Muscle layer of duodenum (tissue), 2 donors: ENCODE measurements around the gene ZNF562.
A peak's percentile ranks its signal among the peaks of the same experiment; 100 is the strongest.
"Not testable (repeated sequence)": the region's sequence is repeated elsewhere in the genome, so short reads cannot be mapped to it uniquely, and the experiment has no call there.

Experiments used
- H3K27ac ChIP-seq: one replicate; pipeline ENCODE4 v1.7.0; 2013; ENCODE audit warnings: mild to moderate bottlenecking, low read length
- H3K27me3 ChIP-seq: one replicate; pipeline ENCODE4 v1.7.0; 2013; ENCODE audit warnings: low read depth, mild to moderate bottlenecking, control low read depth, low read length
- H3K36me3 ChIP-seq, 2 donors: one replicate each; pipeline ENCODE4 v1.7.0; 2013; ENCODE audit warnings: low read length in 2 of 2, control low read depth in 1 of 2, mild to moderate bottlenecking in 1 of 2; ENCODE audit not compliant: insufficient read depth in 2 of 2, control insufficient read depth in 1 of 2
- H3K4me1 ChIP-seq, 2 donors: one replicate each; pipeline ENCODE4 v1.7.0; 2013; ENCODE audit warnings: low read length in 2 of 2, mild to moderate bottlenecking in 2 of 2, control low read depth in 1 of 2, moderate library complexity in 1 of 2; ENCODE audit not compliant: insufficient read depth in 2 of 2, control insufficient read depth in 1 of 2
- H3K4me3 ChIP-seq, 2 donors: one replicate each; pipeline ENCODE4 v1.7.0; 2013; ENCODE audit warnings: low read length in 2 of 2, low read depth in 1 of 2, mild to moderate bottlenecking in 1 of 2
- H3K9me3 ChIP-seq, 2 donors: one replicate each; pipeline ENCODE4 v1.7.0; 2013; ENCODE audit warnings: low read length in 2 of 2, control low read depth in 1 of 2, mild to moderate bottlenecking in 1 of 2; ENCODE audit not compliant: control insufficient read depth in 1 of 2
- donor health status: healthy.

The ZNF562 gene

DNA sequence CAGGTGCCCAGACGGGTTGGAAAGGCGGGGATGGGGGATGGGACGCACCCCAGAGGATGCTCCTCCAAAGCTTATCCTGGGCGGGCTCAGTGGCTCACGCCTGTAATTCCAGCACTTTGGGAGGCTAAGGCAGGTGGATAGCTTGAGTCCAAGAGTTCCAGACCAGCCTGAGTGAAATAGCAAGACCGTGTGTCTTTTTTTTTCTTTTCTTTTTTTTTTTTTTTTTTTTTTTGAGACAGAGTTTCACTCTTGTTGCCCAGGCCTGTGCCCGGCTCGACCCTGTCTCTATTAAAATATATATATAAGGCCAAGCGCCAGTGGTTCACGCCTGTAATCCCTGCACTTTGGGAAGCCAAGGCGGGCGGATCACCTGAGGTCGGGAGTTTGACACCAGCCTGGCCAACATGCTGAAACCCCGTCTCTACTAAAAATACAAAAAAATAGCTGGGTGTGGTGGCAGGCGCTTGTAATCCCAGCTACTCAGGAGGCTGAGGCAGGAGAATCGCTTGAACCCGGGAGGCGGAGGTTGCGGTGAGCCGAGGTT lies 530 bp upstream of the ZNF562 start:
- H3K27ac ChIP-seq = peak overlapping the region; percentile 99
- H3K4me1 ChIP-seq, H3K27me3 ChIP-seq: not testable (repeated sequence)
- peak overlapping the region; percentile 76 to 96 for H3K4me3 ChIP-seq
- peaks cover 11% of the 10 kb centered on the region in 2 donors for H3K9me3 ChIP-seq
- peaks cover 5 to 22% of the 10 kb centered on the region in 2 donors for H3K36me3 ChIP-seq

DNA sequence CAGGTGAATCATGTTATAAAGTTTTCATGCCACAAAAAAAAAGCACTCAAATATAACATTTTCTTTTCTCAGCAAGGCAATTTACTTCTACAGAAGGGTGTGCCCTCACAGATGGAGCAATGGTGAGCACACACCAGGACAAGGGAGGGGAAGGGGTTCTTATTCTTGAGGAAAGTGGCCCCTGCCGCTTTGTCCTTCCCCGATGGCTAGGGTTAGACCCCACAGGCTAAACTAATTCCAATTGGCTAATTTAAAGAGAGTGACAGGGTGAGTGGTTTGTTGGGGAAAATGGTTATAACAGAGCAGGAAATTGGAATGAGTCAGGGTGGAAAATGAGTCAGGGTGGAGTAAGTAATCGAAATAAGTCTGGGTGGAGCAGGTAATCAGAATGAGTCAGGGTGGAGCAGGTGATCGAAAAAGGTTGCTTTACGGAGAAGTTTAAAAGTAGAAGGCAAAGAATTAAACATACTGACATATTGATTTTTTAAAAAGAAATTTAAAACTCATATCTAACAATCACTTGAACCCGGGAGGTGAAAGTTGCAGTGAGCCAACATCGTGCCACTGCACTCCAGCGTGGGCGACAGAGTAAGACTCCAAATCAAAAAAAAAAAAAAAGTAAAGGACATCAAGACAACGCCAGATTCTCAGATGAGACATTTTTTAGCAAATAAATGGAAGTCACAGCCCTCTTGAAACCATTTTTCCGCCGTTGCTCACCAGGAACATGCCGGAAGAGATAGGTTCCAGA lies 813 bp downstream of the ZNF562 start:
- peak overlapping the region; percentile 99 for H3K27ac ChIP-seq
- peak overlapping the region; percentile 76 to 96 for H3K4me3 ChIP-seq
- no peaks in the 10 kb centered on the region for H3K4me1 ChIP-seq
- peaks cover 11% of the 10 kb centered on the region in 2 donors for H3K9me3 ChIP-seq
- H3K27me3 ChIP-seq = no peaks in the 10 kb centered on the region
- peaks cover 5 to 22% of the 10 kb centered on the region in 2 donors for H3K36me3 ChIP-seq

DNA sequence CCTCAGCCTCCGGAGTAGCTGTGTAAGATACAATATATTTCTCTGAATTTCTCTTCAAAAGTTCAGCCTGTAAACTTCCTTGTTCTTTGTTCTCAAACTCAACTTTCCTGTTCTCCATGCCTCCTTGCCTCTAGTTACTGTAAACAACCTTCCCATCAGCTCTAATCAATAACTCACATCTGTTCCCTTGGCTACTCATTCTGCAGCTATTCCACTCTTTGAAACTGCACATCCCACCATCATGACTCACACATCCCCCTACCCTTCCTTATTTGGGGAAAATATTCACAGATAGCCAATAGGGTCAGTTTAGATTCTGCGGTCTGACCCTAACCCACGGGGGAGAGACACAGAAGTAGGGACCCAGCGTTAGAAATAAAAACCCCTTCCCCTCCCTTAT lies 2.0 kb downstream of the ZNF562 start:
- H3K9me3 ChIP-seq = peaks cover 11 to 19% of the 10 kb centered on the region in 2 donors
- peak overlapping the region in 1 of 2 donors; percentile 76 for H3K4me3 ChIP-seq
- no peaks in the 10 kb centered on the region for H3K4me1 ChIP-seq
- H3K27me3 ChIP-seq = no peaks in the 10 kb centered on the region
- H3K27ac ChIP-seq = no peak overlapping the region
- H3K36me3 ChIP-seq = peaks cover 5 to 27% of the 10 kb centered on the region in 2 donors

DNA sequence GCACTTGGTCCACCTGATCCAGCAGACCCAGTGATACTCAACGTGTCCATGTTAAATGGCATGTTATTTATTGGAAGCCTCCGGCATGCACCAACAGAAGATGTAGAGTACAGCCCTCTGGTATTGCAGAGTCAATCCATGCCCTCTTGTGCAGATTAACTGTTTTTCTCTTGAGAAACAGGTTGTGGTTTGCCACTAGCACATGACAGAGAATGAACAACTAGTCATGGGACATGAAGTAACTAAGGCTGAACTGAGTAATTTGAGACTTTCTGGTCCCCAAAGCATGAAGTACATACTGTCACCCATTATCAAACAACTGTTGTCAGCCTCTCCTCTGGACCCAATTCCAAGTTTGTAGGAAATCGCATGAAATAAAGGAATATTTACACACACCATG lies 3.2 kb downstream of the ZNF562 start:
- Histone ChIP-seq H3K9me3 (peaks cover 11 to 26% of the 10 kb centered on the region in 2 donors), H3K27ac (no peak overlapping the region), H3K27me3 (no peaks in the 10 kb centered on the region), H3K36me3 (peaks cover 5 to 27% of the 10 kb centered on the region in 2 donors), H3K4me1 (no peaks in the 10 kb centered on the region), H3K4me3 (no peak overlapping the region)

DNA sequence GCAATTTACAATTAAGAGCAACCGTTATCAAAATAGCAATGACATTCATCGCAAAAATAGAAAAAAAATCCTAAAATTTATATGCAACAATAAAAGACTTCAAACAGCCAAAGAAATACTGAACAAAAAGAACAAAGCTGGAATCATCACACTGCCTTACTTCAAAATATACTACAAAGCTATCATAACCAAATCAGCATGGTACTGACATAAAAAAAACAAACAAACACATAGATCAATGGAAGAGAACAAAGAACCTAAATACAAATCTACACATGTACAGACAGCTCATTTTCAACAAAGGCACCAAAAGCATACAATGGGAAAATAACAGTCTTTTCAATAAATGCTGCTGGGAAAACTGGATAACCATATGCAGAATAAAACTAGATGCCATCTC lies 6.4 kb downstream of the ZNF562 start:
- Histone ChIP-seq H3K27me3 (no peaks in the 10 kb centered on the region), H3K4me3 (no peak overlapping the region), H3K4me1 (no peaks in the 10 kb centered on the region), H3K36me3 (peaks cover 5 to 29% of the 10 kb centered on the region in 2 donors), H3K27ac (no peak overlapping the region), H3K9me3 (peaks cover 5 to 27% of the 10 kb centered on the region in 2 donors)

DNA sequence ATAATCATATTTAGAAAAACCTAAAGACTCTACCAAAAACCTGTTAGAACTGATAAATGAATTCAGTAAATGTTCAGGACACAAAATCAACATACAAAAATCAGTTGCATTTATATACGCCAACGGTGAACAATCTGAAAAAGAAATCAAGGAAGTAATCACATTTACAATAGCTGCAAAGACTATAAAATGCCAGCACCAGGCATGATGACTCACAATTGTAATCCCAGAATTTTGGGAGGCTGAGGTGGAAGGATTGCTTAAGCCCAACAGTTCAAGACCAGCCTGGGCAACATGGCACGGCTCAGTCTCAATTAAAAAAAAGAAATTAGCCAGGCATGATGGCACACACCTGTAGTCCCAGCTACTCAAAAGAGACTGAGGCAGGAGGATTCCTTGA lies 7.0 kb downstream of the ZNF562 start:
- Histone ChIP-seq H3K4me3 (no peak overlapping the region), H3K27me3 (no peaks in the 10 kb centered on the region), H3K27ac (no peak overlapping the region), H3K9me3 (peaks cover 0 to 21% of the 10 kb centered on the region in 2 donors), H3K4me1 (no peaks in the 10 kb centered on the region), H3K36me3 (peaks cover 5 to 24% of the 10 kb centered on the region in 2 donors)

DNA sequence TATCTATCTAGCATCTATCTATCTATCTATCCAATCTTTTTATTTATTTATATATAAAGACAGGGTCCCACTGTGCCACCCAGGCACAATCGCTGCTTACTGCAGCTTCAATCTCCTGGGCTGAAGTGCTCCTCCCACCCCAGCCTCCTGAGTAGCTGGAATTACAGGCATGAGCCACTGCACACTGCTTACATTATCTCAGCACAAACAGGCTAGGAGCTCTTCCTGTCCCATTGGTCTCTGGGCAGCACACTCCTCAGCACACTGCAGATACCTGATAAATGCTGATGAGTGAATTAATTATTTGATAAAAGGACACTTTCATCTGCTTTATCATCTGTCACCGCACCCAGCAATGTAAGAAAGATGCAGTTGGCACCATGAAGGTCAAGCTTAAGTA lies 16.1 kb downstream of the ZNF562 start:
- no peaks in the 10 kb centered on the region for H3K27me3 ChIP-seq
- H3K36me3 ChIP-seq = peaks cover 29 to 30% of the 10 kb centered on the region in 2 donors
- no peak overlapping the region for H3K27ac ChIP-seq

DNA sequence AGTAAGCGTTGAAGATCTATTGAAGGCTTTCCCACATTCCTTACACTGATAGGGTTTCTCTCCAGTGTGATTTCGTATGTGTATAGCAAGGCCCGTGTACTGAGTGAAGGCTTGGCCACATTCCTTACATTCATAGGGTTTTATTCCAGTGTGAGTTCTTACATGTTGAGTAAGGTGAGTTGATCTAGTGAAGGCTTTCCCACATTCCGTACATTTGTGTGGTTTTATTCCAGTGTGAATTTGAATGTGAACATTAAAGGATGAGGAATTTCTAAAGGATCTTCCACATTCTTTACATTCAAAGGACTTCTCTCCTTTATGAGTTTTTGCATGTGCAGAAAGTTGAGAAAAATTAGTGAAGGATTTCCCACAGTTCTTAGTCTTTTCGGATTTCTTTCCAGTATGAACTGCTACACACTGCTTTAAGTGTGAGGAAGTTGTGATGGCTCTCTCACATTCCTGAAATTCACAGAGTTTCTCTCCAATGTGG lies 21.8 kb downstream of the ZNF562 start:
- not testable (repeated sequence) for H3K4me3 ChIP-seq, H3K27me3 ChIP-seq, H3K27ac ChIP-seq, H3K4me1 ChIP-seq
- Histone ChIP-seq H3K36me3 (peaks cover 41 to 72% of the 10 kb centered on the region in 2 donors), H3K9me3 (peaks cover 8 to 32% of the 10 kb centered on the region in 2 donors)

More for the DNA sequence above, 16.1 kb downstream of the ZNF562 start:
- H3K4me3 ChIP-seq = no peak overlapping the region
- peaks cover 0 to 4% of the 10 kb centered on the region in 2 donors for H3K9me3 ChIP-seq
- H3K4me1 ChIP-seq = no peaks in the 10 kb centered on the region

DNA sequence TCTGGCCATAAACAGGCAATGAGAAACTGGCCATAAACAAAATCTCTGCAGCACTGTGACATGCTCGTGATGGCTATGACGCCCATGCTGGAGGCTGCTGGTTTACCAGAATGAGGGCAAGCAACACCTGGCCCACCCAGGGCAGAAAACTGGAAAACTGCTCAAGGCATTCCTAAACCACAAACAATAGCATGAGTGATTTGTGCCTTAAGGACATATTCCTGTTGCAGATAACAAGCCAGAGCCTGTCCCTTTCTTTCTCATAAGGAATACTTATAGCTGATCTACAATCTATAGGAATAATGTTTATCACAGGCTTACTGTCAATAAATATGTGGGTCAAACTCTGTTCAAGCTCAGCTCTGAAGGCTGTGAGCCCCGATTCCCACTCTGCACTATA lies 23.4 kb downstream of the ZNF562 start:
- not testable (repeated sequence) for H3K4me1 ChIP-seq, H3K27me3 ChIP-seq, H3K27ac ChIP-seq
- Histone ChIP-seq H3K9me3 (peaks cover 8 to 32% of the 10 kb centered on the region in 2 donors), H3K36me3 (peaks cover 41 to 75% of the 10 kb centered on the region in 2 donors), H3K4me3 (peak overlapping the region in 1 of 2 donors; percentile 38)

DNA sequence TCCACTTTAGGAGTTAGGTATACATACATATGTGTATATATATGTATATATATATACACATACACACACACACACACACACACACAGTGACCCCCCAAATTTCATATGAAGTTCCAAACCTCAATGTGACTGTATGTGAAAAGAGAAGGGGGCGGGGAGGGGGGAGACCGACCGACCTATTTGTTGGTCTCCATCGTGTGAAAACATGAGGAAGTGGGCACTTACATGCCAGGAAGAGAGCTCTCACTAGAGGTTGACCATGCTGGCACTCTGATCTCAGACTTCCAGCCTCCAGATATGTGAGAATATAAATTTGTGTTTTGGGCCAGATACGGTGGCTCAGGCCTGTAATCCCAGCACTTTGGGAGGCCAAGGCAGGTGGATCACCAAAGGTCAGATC lies 24.6 kb downstream of the ZNF562 start:
- H3K4me3 ChIP-seq = no peak overlapping the region
- H3K9me3 ChIP-seq = peaks cover 8 to 32% of the 10 kb centered on the region in 2 donors
- peaks cover 35 to 67% of the 10 kb centered on the region in 2 donors for H3K36me3 ChIP-seq
- H3K27me3 ChIP-seq = no peaks in the 10 kb centered on the region
- no peaks in the 10 kb centered on the region for H3K4me1 ChIP-seq
- H3K27ac ChIP-seq = no peak overlapping the region

DNA sequence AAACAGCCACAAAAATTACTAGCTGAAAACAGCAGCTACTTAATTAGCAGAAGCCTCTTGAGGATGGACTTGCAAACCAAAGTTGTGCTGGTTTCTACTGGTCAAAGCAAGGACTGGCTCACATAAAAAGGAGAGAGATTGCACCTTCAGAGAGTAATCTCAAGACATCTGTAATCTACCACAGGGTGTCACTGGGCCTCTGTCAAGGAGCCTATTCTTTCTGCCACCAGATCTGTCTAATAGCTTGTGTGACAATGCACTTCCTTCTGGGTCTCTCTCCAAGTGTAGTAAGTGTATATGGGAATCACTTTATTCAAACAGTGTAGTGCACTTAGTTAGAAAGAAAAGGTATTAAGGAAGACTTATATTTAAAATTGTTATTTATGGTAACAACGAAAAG lies 29.4 kb downstream of the ZNF562 start:
- Histone ChIP-seq H3K36me3 (peaks cover 3 to 41% of the 10 kb centered on the region in 2 donors), H3K4me1 (no peaks in the 10 kb centered on the region), H3K9me3 (peaks cover 0 to 1% of the 10 kb centered on the region in 2 donors), H3K27ac (no peak overlapping the region), H3K27me3 (no peaks in the 10 kb centered on the region), H3K4me3 (no peak overlapping the region)
